Heart left ventricle (tissue), 13 donors: ENCODE results near the gene CA14.

Experiments
- POLR2A ChIP-seq, 2 donors: fragments of 450-650 bp; IDR thresholded peaks; one replicate each; pipeline ENCODE4 v1.6.1; 2017; ENCODE audit warnings: antibody characterized with exemption in 2 of 2, mild to moderate bottlenecking in 2 of 2, moderate library complexity in 2 of 2
- TF ChIP-seq, protein P1 (sequence below), 12 donors: fragments of 200-600 bp; sonication (generic) in 4 of 12; IDR thresholded peaks; one replicate each; pipeline versions ENCODE4 v1.5.0 to v1.8.0; 2018 to 2022; ENCODE audit warnings: antibody characterized with exemption in 12 of 12, mild to moderate bottlenecking in 5 of 12
- donor health status: ischemic (EF 13 %, LVEDD 7.1; RV severe dilation, severe dysfunction).
- donor health status: DM: no; HTN: yes; CAD: no.
- donor health status: DM: no; HTN: no; CAD: no.
- donor health status: ischemic (EF 25% LVEDD 6.9; RV normal size, moderate dysfunction).
- donor health status: ischemic (EF 25% LVEDD 5.7; RV mildly dilated, moderate dysfunction).
- donor health status: ischemic (EF 35%, LVEDD 5.7; RV mildly dilated, moderate dysfunction).
- donor health status: nonischemic (EF 11% LVEDD 7.7; RV severe dilation, severe dysfunction).
- donor health status: DM: yes; HTN: yes; CAD: no.
- donor health status: PGD.
- donor health status: ischemic (EF 29% LVEDD 5.4; RV normal size, mild dysfunction).
- donor health status: nonischemic (EF 23%, LVEDD 6.1; RV moderate dilation, normal function).

DNA sequence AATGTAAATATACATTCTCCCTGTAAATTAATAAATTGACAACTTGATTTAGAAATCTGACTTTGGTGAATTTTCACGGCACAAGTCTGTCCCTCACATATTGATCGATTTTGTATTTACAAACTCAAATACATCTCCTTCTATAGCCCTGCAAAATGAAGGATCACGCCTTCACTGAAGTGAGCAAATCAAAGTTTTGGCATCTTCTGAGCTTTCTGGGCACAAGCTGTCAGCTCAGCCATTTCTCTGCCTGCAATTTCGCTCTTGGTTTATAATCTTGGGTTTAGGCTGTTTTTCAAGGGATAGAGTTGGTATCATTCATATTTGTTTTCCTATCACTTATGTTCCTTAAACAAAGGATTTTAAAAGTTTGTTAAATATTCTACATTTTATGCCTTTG lies 47.5 kb upstream of the CA14 start:
- no peak for TF ChIP-seq POLR2A (IDR thresholded peaks at IDR 0.05)
- TF ChIP-seq, protein P1, sequence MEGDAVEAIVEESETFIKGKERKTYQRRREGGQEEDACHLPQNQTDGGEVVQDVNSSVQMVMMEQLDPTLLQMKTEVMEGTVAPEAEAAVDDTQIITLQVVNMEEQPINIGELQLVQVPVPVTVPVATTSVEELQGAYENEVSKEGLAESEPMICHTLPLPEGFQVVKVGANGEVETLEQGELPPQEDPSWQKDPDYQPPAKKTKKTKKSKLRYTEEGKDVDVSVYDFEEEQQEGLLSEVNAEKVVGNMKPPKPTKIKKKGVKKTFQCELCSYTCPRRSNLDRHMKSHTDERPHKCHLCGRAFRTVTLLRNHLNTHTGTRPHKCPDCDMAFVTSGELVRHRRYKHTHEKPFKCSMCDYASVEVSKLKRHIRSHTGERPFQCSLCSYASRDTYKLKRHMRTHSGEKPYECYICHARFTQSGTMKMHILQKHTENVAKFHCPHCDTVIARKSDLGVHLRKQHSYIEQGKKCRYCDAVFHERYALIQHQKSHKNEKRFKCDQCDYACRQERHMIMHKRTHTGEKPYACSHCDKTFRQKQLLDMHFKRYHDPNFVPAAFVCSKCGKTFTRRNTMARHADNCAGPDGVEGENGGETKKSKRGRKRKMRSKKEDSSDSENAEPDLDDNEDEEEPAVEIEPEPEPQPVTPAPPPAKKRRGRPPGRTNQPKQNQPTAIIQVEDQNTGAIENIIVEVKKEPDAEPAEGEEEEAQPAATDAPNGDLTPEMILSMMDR (IDR thresholded peaks at IDR 0.05) = no peak
